OCI-LY1 (cell line): ENCODE data around the gene ERG28.

Experiments
- H2AFZ ChIP-seq: fragments of 200-600 bp; sonication (generic), shearing (Covaris generic); 2 replicates; pipeline ENCODE4 v1.6.0; 2014; ENCODE audit warnings: antibody characterized with exemption, mild to moderate bottlenecking, low read length
- H3F3A ChIP-seq: fragments of 200-600 bp; sonication (generic), shearing (Covaris generic); 2 replicates; pipeline ENCODE4 v1.6.0; 2014; ENCODE audit warnings: mild to moderate bottlenecking, antibody characterized with exemption, low read length, moderate library complexity; ENCODE audit not compliant: insufficient read depth
- H3K27ac ChIP-seq: fragments of 200-600 bp; sonication (generic); 2 replicates; pipeline ENCODE4 v1.5.1; 2014; ENCODE audit warnings: low read length, mixed run types, mild to moderate bottlenecking, low read depth; ENCODE audit not compliant: poor library complexity, severe bottlenecking
- H3K27me3 ChIP-seq: fragments of 200-600 bp; sonication (generic); 2 replicates; pipeline ENCODE4 v1.6.0; 2014; ENCODE audit warnings: antibody characterized with exemption, mild to moderate bottlenecking, low read length, moderate library complexity; ENCODE audit not compliant: insufficient read depth
- H3K36me3 ChIP-seq: fragments of 200-600 bp; sonication (generic); 2 replicates; pipeline ENCODE4 v1.6.1; 2014; ENCODE audit warnings: mild to moderate bottlenecking, antibody characterized with exemption, low read length, moderate library complexity, mixed read lengths; ENCODE audit not compliant: insufficient read depth
- H3K4me1 ChIP-seq: fragments of 200-600 bp; sonication (generic); 2 replicates; pipeline ENCODE4 v1.5.1; 2014; ENCODE audit warnings: mild to moderate bottlenecking, low read length, moderate library complexity; ENCODE audit not compliant: insufficient read depth, severe bottlenecking
- H3K4me2 ChIP-seq: fragments of 200-600 bp; sonication (generic), shearing (Covaris generic); 2 replicates; pipeline ENCODE4 v1.6.1; 2014; ENCODE audit warnings: low read length
- H3K4me3 ChIP-seq: fragments of 200-600 bp; sonication (generic); 2 replicates; pipeline ENCODE4 v1.5.1; 2014; ENCODE audit warnings: low read length, low read depth, mild to moderate bottlenecking, mixed read lengths; ENCODE audit not compliant: poor library complexity, severe bottlenecking
- H3K79me2 ChIP-seq: fragments of 200-600 bp; shearing (Covaris generic); 2 replicates; pipeline ENCODE4 v1.6.1; 2016; ENCODE audit warnings: mixed run types, low read length, mixed read lengths; ENCODE audit not compliant: insufficient read depth
- H3K9ac ChIP-seq: fragments of 200-600 bp; sonication (generic), shearing (Covaris generic); 2 replicates; pipeline ENCODE4 v1.6.1; 2014; ENCODE audit warnings: mild to moderate bottlenecking, low read length, mixed read lengths
- H3K9me2 ChIP-seq: fragments of 200-600 bp; sonication (generic), shearing (Covaris generic); 2 replicates; pipeline ENCODE4 v1.6.1; 2014; ENCODE audit warnings: low read depth, mild to moderate bottlenecking, low read length, mixed read lengths
- H3K9me3 ChIP-seq: fragments of 200-600 bp; shearing (Covaris generic); 2 replicates; pipeline ENCODE4 v1.6.1; 2014; ENCODE audit warnings: low read length, mixed read lengths
- H4K20me1 ChIP-seq: fragments of 200-600 bp; sonication (generic), shearing (Covaris generic); 2 replicates; pipeline ENCODE4 v1.6.0; 2016; ENCODE audit warnings: mild to moderate bottlenecking, low read length; ENCODE audit not compliant: insufficient read depth
- CTCF ChIP-seq: fragments of 200-600 bp; sonication (generic), shearing (Covaris generic); IDR thresholded peaks from 2 replicates; pipeline ENCODE4 v1.5.1; 2017; ENCODE audit warnings: mild to moderate bottlenecking, antibody characterized with exemption, low read length, moderate library complexity, mixed read lengths
- EZH2 ChIP-seq: fragments of 200-600 bp; sonication (generic), shearing (Covaris generic); IDR thresholded peaks from 2 replicates; pipeline ENCODE4 v1.8.0; 2017; ENCODE audit warnings: borderline replicate concordance, mixed run types, mild to moderate bottlenecking, antibody characterized with exemption, low read length, moderate library complexity, mixed read lengths

ERG28 gene

GRCh38 chr14:75612157-75612556 is 48.5 kb downstream of the ERG28 start:
- H3K4me3 ChIP-seq, result no peak overlapping the region
- H3K79me2 ChIP-seq, result no peaks in the 10 kb centered on the region
- peaks cover 4% of the 10 kb centered on the region for H3K4me1 ChIP-seq
- H3K9me3 ChIP-seq, result peaks cover 10% of the 10 kb centered on the region
- H3K4me2 ChIP-seq, result no peak overlapping the region
- no peaks in the 10 kb centered on the region for H3F3A ChIP-seq
- H4K20me1 ChIP-seq, result no peaks in the 10 kb centered on the region
- H3K9me2 ChIP-seq, result no peaks in the 10 kb centered on the region
- no peak overlapping the region for H3K9ac ChIP-seq
- TF ChIP-seq CTCF (no peak), EZH2 (no peak)
- peaks cover 21% of the 10 kb centered on the region; the same call in 1 of the 2 replicates for H3K27me3 ChIP-seq
- H3K27ac ChIP-seq, result no peak overlapping the region
- no peak overlapping the region for H2AFZ ChIP-seq
- H3K36me3 ChIP-seq, result no peaks in the 10 kb centered on the region; the same call in 1 of the 2 replicates

GRCh38 chr14:75610834-75611233 is 49.8 kb downstream of the ERG28 start:
- TF ChIP-seq EZH2 (no peak), CTCF (no peak)
- Histone ChIP-seq H3K9ac (no peak overlapping the region), H3K27me3 (peaks cover 21% of the 10 kb centered on the region; the same call in 1 of the 2 replicates), H3K27ac (no peak overlapping the region), H3K4me2 (no peak overlapping the region), H3K36me3 (no peaks in the 10 kb centered on the region; the same call in 1 of the 2 replicates), H2AFZ (no peak overlapping the region), H3K9me3 (peaks cover 12% of the 10 kb centered on the region), H3K4me3 (no peak overlapping the region), H3K79me2 (no peaks in the 10 kb centered on the region), H3F3A (no peaks in the 10 kb centered on the region), H3K4me1 (peaks cover 4% of the 10 kb centered on the region), H4K20me1 (no peaks in the 10 kb centered on the region), H3K9me2 (no peaks in the 10 kb centered on the region)

- no peak overlapping the region for H3K4me2 ChIP-seq
- H3K4me1 ChIP-seq, result peaks cover under 1% of the 10 kb centered on the region
- H3K9me2 ChIP-seq, result no peaks in the 10 kb centered on the region
- H3K27ac ChIP-seq, result no peak overlapping the region
- H3K36me3 ChIP-seq, result no peaks in the 10 kb centered on the region; the same call in 1 of the 2 replicates
- peaks cover 19% of the 10 kb centered on the region; the same call in 1 of the 2 replicates for H3K27me3 ChIP-seq
- H3K9me3 ChIP-seq, result peaks cover 12% of the 10 kb centered on the region
- no peak overlapping the region for H2AFZ ChIP-seq
- H4K20me1 ChIP-seq, result no peaks in the 10 kb centered on the region
- no peaks in the 10 kb centered on the region for H3F3A ChIP-seq
- TF ChIP-seq CTCF, result no peak
- TF ChIP-seq EZH2, result no peak
- no peaks in the 10 kb centered on the region for H3K79me2 ChIP-seq
- no peak overlapping the region for H3K9ac ChIP-seq
- H3K4me3 ChIP-seq, result no peak overlapping the region
Measured at GRCh38 chr14:75609606-75610475, 50.8 kb downstream of the ERG28 start.
